ENCODE results near the gene IL12RB2.

GRCh38 chr1:67312615-67313014 is 4.9 kb downstream of the IL12RB2 start:
- TF ChIP-seq, protein P1, sequence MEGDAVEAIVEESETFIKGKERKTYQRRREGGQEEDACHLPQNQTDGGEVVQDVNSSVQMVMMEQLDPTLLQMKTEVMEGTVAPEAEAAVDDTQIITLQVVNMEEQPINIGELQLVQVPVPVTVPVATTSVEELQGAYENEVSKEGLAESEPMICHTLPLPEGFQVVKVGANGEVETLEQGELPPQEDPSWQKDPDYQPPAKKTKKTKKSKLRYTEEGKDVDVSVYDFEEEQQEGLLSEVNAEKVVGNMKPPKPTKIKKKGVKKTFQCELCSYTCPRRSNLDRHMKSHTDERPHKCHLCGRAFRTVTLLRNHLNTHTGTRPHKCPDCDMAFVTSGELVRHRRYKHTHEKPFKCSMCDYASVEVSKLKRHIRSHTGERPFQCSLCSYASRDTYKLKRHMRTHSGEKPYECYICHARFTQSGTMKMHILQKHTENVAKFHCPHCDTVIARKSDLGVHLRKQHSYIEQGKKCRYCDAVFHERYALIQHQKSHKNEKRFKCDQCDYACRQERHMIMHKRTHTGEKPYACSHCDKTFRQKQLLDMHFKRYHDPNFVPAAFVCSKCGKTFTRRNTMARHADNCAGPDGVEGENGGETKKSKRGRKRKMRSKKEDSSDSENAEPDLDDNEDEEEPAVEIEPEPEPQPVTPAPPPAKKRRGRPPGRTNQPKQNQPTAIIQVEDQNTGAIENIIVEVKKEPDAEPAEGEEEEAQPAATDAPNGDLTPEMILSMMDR (IDR thresholded peaks at IDR 0.05): no peak
- TF ChIP-seq POLR2A (IDR thresholded peaks at IDR 0.05): no peak
